Omental fat pad (tissue), 4 donors: ENCODE data around the gene ALDH1B1. TPM values are rescaled to one million over a fixed set of nuclear protein-coding genes. Genes with fewer than 3 reads are reported as not detected.
A peak's percentile ranks its signal among the peaks of the same experiment; 100 is the strongest.

Source experiments
- ATAC-seq: fragments of 150-250 bp; one replicate; pipeline ENCODE4 v1.9.1; 2016; ENCODE audit warnings: mild to moderate bottlenecking, moderate library complexity; ENCODE audit not compliant: low FRiP score
- DNase-seq: peaks from one replicate; pipeline ENCODE4 v3.0.0-alpha.2; 2019; ENCODE audit warnings: low spot score
- total RNA-seq, 4 donors: library from RNA; depleted of rRNA; stranded (reverse); fragments of >200 nt; gene quantifications; one replicate each; pipeline ENCODE4 v1.1.0, GENCODE V29; 2016
- TF ChIP-seq, protein P1 (sequence below), 3 donors: fragments of 450-650 bp; IDR thresholded peaks; one replicate each; pipeline ENCODE4 v1.5.1; 2016 to 2017; ENCODE audit warnings: antibody characterized with exemption in 3 of 3, mild to moderate bottlenecking in 3 of 3, moderate library complexity in 2 of 3

Gene ALDH1B1
- total RNA-seq, 4 donors from 2014 or later: 12.0 to 28.0 (median 21.1) TPM

DNA sequence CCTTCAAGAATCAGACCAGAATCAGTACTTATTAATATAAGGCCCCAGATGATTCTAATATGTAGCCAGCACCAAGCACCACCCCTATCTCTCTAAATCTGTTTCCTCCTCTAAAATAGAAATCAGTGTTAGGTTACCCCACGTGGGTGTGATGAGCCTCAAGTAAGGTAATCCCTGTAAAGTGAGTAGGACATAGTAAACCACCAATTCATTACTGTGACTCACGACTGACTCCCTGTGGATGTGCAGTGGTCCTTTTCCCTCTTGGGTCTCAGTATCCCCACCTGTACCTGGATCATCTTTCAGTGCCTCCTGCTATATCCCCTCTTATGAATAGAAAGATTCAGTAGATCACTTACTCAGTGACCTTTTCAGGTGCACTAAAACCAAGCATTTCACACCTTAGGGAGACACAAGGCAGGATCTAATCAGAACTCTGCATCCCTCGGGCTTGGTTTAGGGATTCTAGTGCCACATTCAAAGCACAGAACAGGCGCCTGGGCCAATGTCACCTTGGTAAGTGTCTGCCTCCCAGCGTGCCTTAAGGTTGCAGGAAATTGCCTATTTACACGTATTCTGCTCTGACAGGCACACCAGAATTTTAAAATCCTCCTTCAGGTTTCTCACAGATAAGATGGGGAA lies 12.2 kb upstream of the ALDH1B1 start:
- TF ChIP-seq, protein P1, sequence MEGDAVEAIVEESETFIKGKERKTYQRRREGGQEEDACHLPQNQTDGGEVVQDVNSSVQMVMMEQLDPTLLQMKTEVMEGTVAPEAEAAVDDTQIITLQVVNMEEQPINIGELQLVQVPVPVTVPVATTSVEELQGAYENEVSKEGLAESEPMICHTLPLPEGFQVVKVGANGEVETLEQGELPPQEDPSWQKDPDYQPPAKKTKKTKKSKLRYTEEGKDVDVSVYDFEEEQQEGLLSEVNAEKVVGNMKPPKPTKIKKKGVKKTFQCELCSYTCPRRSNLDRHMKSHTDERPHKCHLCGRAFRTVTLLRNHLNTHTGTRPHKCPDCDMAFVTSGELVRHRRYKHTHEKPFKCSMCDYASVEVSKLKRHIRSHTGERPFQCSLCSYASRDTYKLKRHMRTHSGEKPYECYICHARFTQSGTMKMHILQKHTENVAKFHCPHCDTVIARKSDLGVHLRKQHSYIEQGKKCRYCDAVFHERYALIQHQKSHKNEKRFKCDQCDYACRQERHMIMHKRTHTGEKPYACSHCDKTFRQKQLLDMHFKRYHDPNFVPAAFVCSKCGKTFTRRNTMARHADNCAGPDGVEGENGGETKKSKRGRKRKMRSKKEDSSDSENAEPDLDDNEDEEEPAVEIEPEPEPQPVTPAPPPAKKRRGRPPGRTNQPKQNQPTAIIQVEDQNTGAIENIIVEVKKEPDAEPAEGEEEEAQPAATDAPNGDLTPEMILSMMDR (IDR thresholded peaks at IDR 0.05): no peak
- ATAC-seq (no peak), DNase-seq (no peak)

DNA sequence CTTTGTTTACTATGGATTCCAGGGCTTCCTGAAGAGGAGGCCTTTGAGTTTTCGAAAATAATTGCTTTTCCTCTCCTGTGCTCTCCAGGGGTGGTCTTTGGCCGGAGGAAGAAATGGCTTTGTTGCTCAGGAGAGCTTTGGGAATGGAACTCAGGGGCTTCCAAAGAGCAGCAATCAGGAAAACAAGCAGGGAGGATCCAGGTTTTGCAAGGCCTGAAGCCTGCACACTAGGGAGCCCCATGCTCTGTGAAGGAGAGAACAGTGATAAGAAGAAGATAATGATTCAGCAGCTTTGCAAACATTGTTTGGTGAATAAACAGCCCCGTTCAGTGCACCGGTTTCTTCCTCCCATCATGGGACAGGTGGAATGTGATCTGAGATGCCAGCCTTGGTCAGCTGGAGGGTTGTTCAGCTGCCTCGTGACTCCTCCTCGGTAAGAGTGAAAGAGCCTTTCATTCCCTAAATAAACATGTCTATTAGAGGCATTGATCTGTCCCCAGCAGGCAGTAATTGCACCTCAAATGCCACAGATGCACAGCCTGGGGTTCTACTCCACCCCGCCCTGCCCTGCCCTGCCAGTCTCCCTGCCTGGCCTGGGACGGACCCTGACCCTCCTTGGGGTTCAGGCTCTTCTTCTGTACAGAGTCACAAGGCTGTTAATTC lies 11.5 kb upstream of the ALDH1B1 start:
- TF ChIP-seq, protein P1 (IDR thresholded peaks at IDR 0.05): no peak
- ATAC-seq (peak; percentile 38), DNase-seq (no peak)

DNA sequence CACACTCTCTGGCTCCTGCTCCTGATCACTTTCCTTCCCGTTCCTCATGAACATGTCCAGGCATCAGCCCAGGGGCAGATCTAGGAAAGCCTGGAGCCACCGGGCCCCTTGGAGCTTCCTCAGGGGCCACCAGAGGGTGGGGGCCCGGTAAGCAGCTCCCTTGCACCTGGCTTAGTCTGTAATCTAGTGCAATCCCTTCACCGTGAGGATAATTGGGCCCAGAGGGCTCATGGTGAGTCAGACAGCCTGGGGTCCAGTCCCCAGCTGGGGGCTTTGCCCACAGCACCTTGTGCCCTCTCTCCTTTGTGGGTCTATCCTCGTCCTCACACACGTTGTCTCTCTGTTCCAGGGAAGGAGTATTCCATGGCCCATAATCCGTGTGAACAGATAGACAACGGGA lies 10.4 kb upstream of the ALDH1B1 start:
- ATAC-seq: no peak

DNA sequence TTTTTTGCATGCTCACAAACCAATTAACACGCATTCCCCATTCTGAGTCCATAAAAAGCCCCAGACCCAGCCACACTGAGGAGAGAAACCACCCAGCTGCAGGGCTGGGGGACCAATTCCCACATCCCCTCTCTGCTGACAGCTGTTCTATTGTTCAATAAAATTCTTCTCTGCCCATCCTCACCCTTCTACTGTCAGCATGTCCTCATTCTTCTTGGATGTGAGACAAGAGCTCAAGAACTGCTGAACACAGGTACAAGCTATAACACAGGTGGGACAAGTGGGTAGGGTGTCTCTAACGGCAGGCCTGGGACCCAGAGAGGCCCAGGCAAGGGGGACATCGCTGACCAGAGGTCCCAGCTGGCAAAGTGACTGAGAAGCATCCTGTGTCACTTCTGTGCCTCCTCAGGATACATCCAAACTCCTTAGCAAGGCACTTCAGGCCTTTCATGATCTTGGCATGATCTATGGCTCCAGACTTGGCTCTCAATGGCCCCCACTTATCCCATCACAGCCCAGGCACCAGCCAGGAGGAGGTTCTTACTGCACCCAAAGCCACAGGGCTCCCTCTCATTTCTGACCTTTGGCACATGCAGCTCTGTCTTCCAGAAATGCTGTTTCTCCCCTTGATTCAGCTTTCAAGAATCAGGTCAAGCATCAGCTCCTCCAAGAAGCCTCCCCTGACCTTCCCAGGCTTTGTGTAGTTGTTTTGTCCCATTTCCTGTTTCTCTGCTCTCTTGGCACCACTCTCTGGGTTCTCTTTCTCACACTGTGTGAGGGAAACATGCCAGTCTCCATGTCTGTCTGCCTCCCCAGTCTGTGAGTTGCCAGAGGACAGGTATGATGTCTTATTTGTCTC lies 7.3 kb upstream of the ALDH1B1 start:
- no peak for ATAC-seq
- no peak for DNase-seq
- TF ChIP-seq, protein P1 (IDR thresholded peaks at IDR 0.05): no peak

More for the DNA sequence above, 10.4 kb upstream of the ALDH1B1 start:
- no peak for DNase-seq
- TF ChIP-seq, protein P1 (IDR thresholded peaks at IDR 0.05): no peak

DNA sequence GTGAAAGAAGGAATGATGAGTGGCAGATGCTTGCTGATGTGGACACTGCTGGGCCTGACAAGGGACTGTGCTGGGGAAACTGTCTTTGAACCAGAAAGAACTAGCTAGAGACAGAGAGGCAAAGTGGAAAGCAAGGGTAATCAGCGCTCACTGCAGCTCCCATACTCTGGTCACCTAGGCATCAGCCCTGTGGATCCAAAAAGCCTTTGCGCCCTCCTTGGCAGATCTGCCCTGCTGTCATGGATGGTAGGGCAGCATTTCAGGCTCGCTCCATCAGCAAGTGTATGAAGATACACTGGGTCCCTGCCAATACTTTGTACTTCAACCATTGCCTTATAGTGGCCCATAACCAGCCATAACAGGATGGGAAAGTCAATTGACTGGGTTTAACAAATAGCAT lies 6.6 kb upstream of the ALDH1B1 start:
- ATAC-seq: no peak
- DNase-seq: no peak
- TF ChIP-seq, protein P1 (IDR thresholded peaks at IDR 0.05): no peak

DNA sequence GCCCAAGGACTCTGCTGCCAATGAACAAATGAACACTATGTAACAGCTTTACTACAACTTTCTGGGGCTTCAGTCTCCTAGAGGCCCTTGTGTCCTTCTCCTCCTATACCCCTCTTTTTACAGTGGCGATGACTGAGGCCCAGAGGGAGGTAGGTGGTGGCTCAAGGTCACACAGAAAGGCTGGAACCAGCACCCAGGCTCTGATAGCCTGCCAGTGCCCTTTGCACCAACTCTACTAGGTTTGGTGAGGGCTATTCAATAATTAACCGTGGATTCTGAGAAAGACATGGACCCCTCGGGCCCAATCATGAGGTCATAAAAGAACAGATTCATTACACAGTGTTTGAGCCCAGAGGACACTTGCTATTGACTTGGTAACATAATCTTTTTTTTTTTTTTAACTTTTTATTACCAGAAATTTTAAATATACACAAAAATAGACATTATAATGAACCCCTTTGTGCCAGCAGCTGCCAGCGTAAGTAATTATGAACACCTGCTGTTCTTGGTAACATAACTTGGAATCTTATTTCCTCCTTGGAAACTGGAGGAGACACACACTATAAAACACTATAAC lies 6.1 kb upstream of the ALDH1B1 start:
- DNase-seq: no peak
- TF ChIP-seq, protein P1 (IDR thresholded peaks at IDR 0.05): no peak
- no peak for ATAC-seq
